Osteoblast (primary cell): ENCODE results near the gene SPINK6. TPM values are rescaled to one million over a fixed set of nuclear protein-coding genes. Genes with fewer than 3 reads are reported as not detected.

Source experiments
- DNase-seq: peaks from one replicate; pipeline ENCODE4 v3.0.0; 2011; ENCODE audit warnings: low spot score, mixed read lengths; ENCODE audit not compliant: insufficient read length; ENCODE audit errors: missing footprints
- H2AFZ ChIP-seq: 2 replicates; pipeline ENCODE4 v1.6.0; 2011; ENCODE audit warnings: mild to moderate bottlenecking, low read length
- H3K27ac ChIP-seq: 2 replicates; pipeline ENCODE4 v1.5.1; 2011; ENCODE audit warnings: mild to moderate bottlenecking, low read depth, low read length, moderate library complexity
- H3K27me3 ChIP-seq: 2 replicates; pipeline ENCODE4 v1.6.0; 2012; ENCODE audit warnings: mild to moderate bottlenecking, control low read depth, inconsistent platforms, low read length, moderate library complexity; ENCODE audit not compliant: insufficient read depth
- H3K36me3 ChIP-seq: 2 replicates; pipeline ENCODE4 v1.5.1; 2011; ENCODE audit warnings: mild to moderate bottlenecking, low read length, control low read depth, moderate library complexity; ENCODE audit not compliant: insufficient read depth
- H3K4me1 ChIP-seq: 2 replicates; pipeline ENCODE4 v1.5.1; 2011; ENCODE audit warnings: mild to moderate bottlenecking, low read length, control low read depth, moderate library complexity; ENCODE audit not compliant: insufficient read depth
- H3K4me2 ChIP-seq: 2 replicates; pipeline ENCODE4 v1.6.0; 2011; ENCODE audit warnings: mild to moderate bottlenecking, low read length; ENCODE audit not compliant: insufficient read depth
- H3K4me3 ChIP-seq: fragments of 200-600 bp; sonication (generic); 3 replicates; pipeline ENCODE4 v1.5.1; 2012; ENCODE audit warnings: mild to moderate bottlenecking, low read length, inconsistent platforms; ENCODE audit not compliant: insufficient read depth
- H3K79me2 ChIP-seq: 2 replicates; pipeline ENCODE4 v1.6.0; 2012; ENCODE audit warnings: mild to moderate bottlenecking, low read length, control low read depth, inconsistent platforms; ENCODE audit not compliant: insufficient read depth
- H3K9me3 ChIP-seq: 2 replicates; pipeline ENCODE4 v1.5.1; 2011; ENCODE audit warnings: low read depth, low read length, control low read depth
- H4K20me1 ChIP-seq: 2 replicates; pipeline ENCODE4 v1.6.0; 2012; ENCODE audit warnings: mild to moderate bottlenecking, low read length, control low read depth; ENCODE audit not compliant: insufficient read depth
- CTCF ChIP-seq: IDR thresholded peaks from 2 replicates; pipeline ENCODE4 v1.5.1; 2011; ENCODE audit warnings: mild to moderate bottlenecking, low read depth, low read length, moderate library complexity; ENCODE audit errors: extremely low read depth
- total RNA-seq: library from RNA; depleted of rRNA; stranded (reverse); fragments of >200 nt; gene quantifications from 2 replicates; pipeline ENCODE4 v1.2.3, GENCODE V29; 2012

The SPINK6 gene
- total RNA-seq, 1 donor: not detected

- no peaks in the 10 kb centered on the region for H3K4me1 ChIP-seq
- H4K20me1 ChIP-seq: no peaks in the 10 kb centered on the region
- no peak for DNase-seq
- H3K27me3 ChIP-seq: no peaks in the 10 kb centered on the region
- no peak for TF ChIP-seq CTCF
- no peaks in the 10 kb centered on the region for H3K9me3 ChIP-seq
- no peak overlapping the region for H2AFZ ChIP-seq
- no peak overlapping the region for H3K4me3 ChIP-seq
- no peak overlapping the region for H3K4me2 ChIP-seq
- H3K27ac ChIP-seq: no peak overlapping the region
- no peaks in the 10 kb centered on the region for H3K79me2 ChIP-seq
- no peaks in the 10 kb centered on the region for H3K36me3 ChIP-seq
These were observed 36.1 kb upstream of the SPINK6 start for GRCh38 chr5:148166550-148167283.

- no peak within 1 kb of the TSS for H3K4me3 ChIP-seq
- no peak within 1 kb of the TSS for H3K27ac ChIP-seq
- H2AFZ ChIP-seq: no peak within 1 kb of the TSS
- no peaks in the 10 kb centered on the region for H3K4me1 ChIP-seq
- no peak for TF ChIP-seq CTCF
- H3K79me2 ChIP-seq: no peaks in the 10 kb centered on the region
- H3K4me2 ChIP-seq: no peak within 1 kb of the TSS
- DNase-seq: no peak
- no peaks in the 10 kb centered on the region for H3K27me3 ChIP-seq
- no peaks in the 10 kb centered on the region for H4K20me1 ChIP-seq
- H3K9me3 ChIP-seq: no peaks in the 10 kb centered on the region
- H3K36me3 ChIP-seq: no peaks in the 10 kb centered on the region
These were observed 34.6 kb upstream of the SPINK6 start, which contains the start of gene SPINK14 for GRCh38 chr5:148168246-148168645. Gene SPINK14, plus strand, starts transcription at chr5:148168546. Its CDS starts 1,187 bp downstream, at chr5:148169733.

GRCh38 chr5:148172377-148172776 is 30.5 kb upstream of the SPINK6 start:
- Histone ChIP-seq H3K4me3 (no peak overlapping the region), H3K4me1 (no peaks in the 10 kb centered on the region), H3K79me2 (no peaks in the 10 kb centered on the region), H3K27ac (no peak overlapping the region), H2AFZ (no peak overlapping the region), H3K27me3 (peaks cover 2% of the 10 kb centered on the region), H3K4me2 (no peak overlapping the region), H3K36me3 (no peaks in the 10 kb centered on the region), H4K20me1 (no peaks in the 10 kb centered on the region), H3K9me3 (no peaks in the 10 kb centered on the region)
- TF ChIP-seq CTCF: no peak
- no peak for DNase-seq

- Histone ChIP-seq H4K20me1 (no peaks in the 10 kb centered on the region), H3K27me3 (peaks cover 2% of the 10 kb centered on the region), H3K79me2 (no peaks in the 10 kb centered on the region), H3K9me3 (no peaks in the 10 kb centered on the region), H2AFZ (no peak overlapping the region), H3K4me1 (no peaks in the 10 kb centered on the region), H3K4me3 (no peak overlapping the region), H3K4me2 (no peak overlapping the region), H3K36me3 (no peaks in the 10 kb centered on the region), H3K27ac (no peak overlapping the region)
- no peak for TF ChIP-seq CTCF
- DNase-seq: no peak
These were observed 26.4 kb upstream of the SPINK6 start for GRCh38 chr5:148176480-148176879.
